Activated CD8-positive, alpha-beta memory T cell treated with anti-CD3 and anti-CD28 coated beads for 1 hour (primary cell): ENCODE measurements around the gene NUMBL.
"Not testable (repeated sequence)": the region's sequence is repeated elsewhere in the genome, so short reads cannot be mapped to it uniquely, and the experiment has no call there.

Experiments
- DNase-seq, 2 donors: peaks; one replicate each; pipeline ENCODE4 v3.0.0-alpha.2; 2020; ENCODE audit warnings: low read depth in 1 of 2; ENCODE audit errors: extremely low read depth in 1 of 2

The NUMBL gene

GRCh38 chr19:40638327-40638726 lies 52.1 kb downstream of the NUMBL start:
- DNase-seq = no peak

- no peak for DNase-seq
These were observed 57.2 kb downstream of the NUMBL start for GRCh38 chr19:40633207-40633606.

GRCh38 chr19:40632311-40633036 lies 58.0 kb downstream of the NUMBL start:
- no peak for DNase-seq

GRCh38 chr19:40630571-40631160 lies 59.8 kb downstream of the NUMBL start:
- DNase-seq = no peak

GRCh38 chr19:40629346-40629745 lies 61.1 kb downstream of the NUMBL start:
- no peak for DNase-seq

GRCh38 chr19:40627486-40628279 lies 62.8 kb downstream of the NUMBL start:
- no peak for DNase-seq

GRCh38 chr19:40626918-40627317 lies 63.5 kb downstream of the NUMBL start:
- no peak for DNase-seq

GRCh38 chr19:40625406-40626120 lies 64.9 kb downstream of the NUMBL start:
- no peak for DNase-seq

GRCh38 chr19:40624369-40625153 lies 65.9 kb downstream of the NUMBL start:
- DNase-seq = not testable (repeated sequence)

GRCh38 chr19:40623403-40624251 lies 66.8 kb downstream of the NUMBL start:
- DNase-seq = no peak

- no peak for DNase-seq
These were observed 67.7 kb downstream of the NUMBL start for GRCh38 chr19:40622773-40623075.

- no peak for DNase-seq
These were observed 68.3 kb downstream of the NUMBL start for GRCh38 chr19:40621966-40622772.

- no peak for DNase-seq
These were observed 69.2 kb downstream of the NUMBL start for GRCh38 chr19:40621283-40621682.

- no peak for DNase-seq
These were observed 70.3 kb downstream of the NUMBL start for GRCh38 chr19:40620161-40620485.

GRCh38 chr19:40619333-40620160 lies 70.9 kb downstream of the NUMBL start:
- DNase-seq = no peak

GRCh38 chr19:40617961-40618360 lies 72.5 kb downstream of the NUMBL start:
- DNase-seq = no peak

GRCh38 chr19:40616941-40617340 lies 73.5 kb downstream of the NUMBL start:
- no peak for DNase-seq

GRCh38 chr19:40616178-40616577 lies 74.3 kb downstream of the NUMBL start:
- no peak for DNase-seq
